A549 treated with GW870086 at 1 μM for 4 hours (cell line): ENCODE results near the gene FEM1A. TPM values are rescaled to one million over a fixed set of nuclear protein-coding genes. Genes with fewer than 3 reads are reported as not detected.

Source experiments
- total RNA-seq: library from RNA; stranded (reverse); fragments of 200-300 nt; extraction: Qiagen RNA extraction; gene quantifications from 5 replicates; pipeline ENCODE4 v1.2.3, GENCODE V29; 2022; ENCODE audit warnings: low read depth

Gene FEM1A
- total RNA-seq: 5.6 to 6.3 TPM (median 6.1 TPM) in 5 replicates

DNA sequence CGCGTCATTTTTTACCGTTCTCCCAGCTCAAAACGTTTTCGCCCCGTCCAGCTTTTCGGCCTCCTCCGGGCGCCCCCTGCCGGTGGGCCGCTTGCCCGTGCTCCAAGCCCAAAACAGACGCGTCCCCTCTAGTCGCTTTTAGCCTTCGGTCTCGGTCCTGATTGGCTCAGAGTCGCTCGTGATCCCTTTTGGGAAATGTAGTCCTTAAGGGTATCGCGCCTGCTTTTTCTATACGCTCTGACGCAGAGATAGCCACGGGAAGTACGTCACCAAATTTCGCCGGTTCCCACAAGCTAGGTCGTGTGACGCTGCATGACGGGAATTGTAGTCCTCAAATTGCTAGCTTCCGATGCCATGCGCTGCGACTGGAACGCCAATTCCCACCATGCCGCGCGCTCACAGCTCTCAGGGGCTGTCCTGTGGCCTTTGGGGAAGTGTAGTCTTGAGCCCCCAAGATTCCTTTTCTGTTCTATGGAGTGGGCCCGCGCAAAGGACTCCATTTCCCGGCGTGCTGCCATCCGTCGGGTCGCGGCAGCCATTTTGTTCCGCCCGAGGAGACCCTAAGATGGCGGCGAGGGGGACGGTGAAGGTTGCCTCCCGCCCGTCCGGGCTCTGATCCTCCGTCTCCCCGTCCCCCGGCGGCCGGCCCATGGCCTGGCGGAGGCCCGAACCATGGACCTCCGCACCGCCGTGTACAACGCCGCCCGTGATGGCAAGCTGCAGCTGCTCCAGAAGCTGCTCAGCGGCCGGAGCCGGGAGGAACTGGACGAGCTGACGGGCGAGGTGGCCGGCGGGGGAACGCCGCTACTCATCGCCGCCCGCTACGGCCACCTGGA lies at the start of gene FEM1A:
Gene FEM1A (plus strand): TSS at position 552 of the 836 bp plus-strand sequence. CDS start 121 bp downstream, at position 673.

DNA sequence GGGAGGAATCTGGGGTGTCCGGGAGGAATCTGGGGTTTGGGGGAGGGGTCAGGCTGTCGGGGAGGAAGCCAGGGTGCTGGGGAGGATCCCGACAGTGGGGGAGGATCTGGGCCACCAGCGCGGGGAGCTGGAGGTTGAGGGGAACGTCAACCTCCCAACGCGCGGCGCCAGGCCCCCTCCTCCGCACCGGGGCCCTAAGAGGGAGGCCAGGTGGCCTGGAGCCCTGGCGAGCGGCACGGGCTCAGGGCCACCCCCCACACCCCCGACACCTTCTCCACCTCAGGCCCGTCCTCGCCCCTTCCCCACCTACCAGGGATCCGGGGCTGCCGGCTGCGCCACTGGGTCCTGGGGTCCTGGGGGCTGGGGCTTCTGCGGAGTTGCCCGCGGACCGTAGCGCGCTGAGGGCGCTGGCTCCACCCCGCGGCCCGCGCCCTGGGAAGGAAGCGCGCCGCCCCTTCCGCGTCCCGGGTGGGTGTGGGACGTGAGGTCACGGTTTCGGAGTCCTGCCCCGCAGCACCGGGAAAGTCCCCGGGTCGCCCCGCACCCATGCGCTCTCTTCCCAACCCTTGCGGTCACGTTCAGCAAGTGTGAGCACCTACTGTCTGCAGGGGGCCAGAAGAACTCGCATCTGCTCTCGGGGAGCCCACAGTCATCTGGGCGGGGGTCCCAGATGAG lies 39.9 kb downstream of the FEM1A start, which contains the start of gene TICAM1:
Gene TICAM1 (minus strand): TSS at position 409 of the 675 bp plus-strand sequence. CDS start 13,335 bp downstream, outside the sequence.

Other genes with a start within 250 kb of the FEM1A start
- 4.5 to 6.2 TPM (median 5.5 TPM) in 5 replicates for gene SEMA6B, start 232.1 kb upstream of the FEM1A start, total RNA-seq
- gene TNFAIP8L1, start 152.2 kb upstream of the FEM1A start, total RNA-seq: 2.9 to 4.5 TPM (median 3.9 TPM) in 5 replicates
- gene MYDGF, start 121.4 kb upstream of the FEM1A start, total RNA-seq: 122 to 151 TPM (median 136 TPM) in 5 replicates
- 53.4 to 65.4 TPM (median 59.7 TPM) in 5 replicates for gene DPP9, start 67.9 kb upstream of the FEM1A start, total RNA-seq
- 7.2 to 10.1 TPM (median 9.7 TPM) in 5 replicates for gene TICAM1, start 40.0 kb downstream of the FEM1A start, total RNA-seq
- gene PLIN3, start 75.9 kb downstream of the FEM1A start, total RNA-seq: 150 to 164 TPM (median 160 TPM) in 5 replicates
- gene ARRDC5, start 111.2 kb downstream of the FEM1A start, total RNA-seq: not detected in 5 replicates
- 39.2 to 48.7 TPM (median 43.0 TPM) in 5 replicates for gene UHRF1, start 117.8 kb downstream of the FEM1A start, total RNA-seq
- 6.6 to 10.3 TPM (median 9.6 TPM) in 5 replicates for gene KDM4B, start 177.4 kb downstream of the FEM1A start, total RNA-seq